Breast epithelium (tissue), 4 donors: ENCODE measurements around the gene MPPED2. TPM values are rescaled to one million over a fixed set of nuclear protein-coding genes. Genes with fewer than 3 reads are reported as not detected.

Experiments
- DNase-seq, 2 donors: peaks; one replicate each; pipeline ENCODE4 v3.0.0-alpha.2; 2019; ENCODE audit warnings: low spot score in 2 of 2
- H3K27ac ChIP-seq, 2 donors: fragments of 200-600 bp; sonication (generic) in 1 of 2; one replicate each; pipeline ENCODE4 v1.5.1; 2016 to 2019; ENCODE audit warnings: mild to moderate bottlenecking in 1 of 2
- H3K27me3 ChIP-seq, 2 donors: fragments of 200-600 bp; sonication (generic) in 1 of 2; one replicate each; pipeline versions ENCODE4 v1.5.1 to v1.6.0; 2017 to 2019; ENCODE audit warnings: control low read depth in 1 of 2, mild to moderate bottlenecking in 1 of 2
- H3K36me3 ChIP-seq: fragments of 200-600 bp; one replicate; pipeline ENCODE4 v1.5.1; 2019
- H3K4me1 ChIP-seq, 2 donors: fragments of 200-600 bp; sonication (generic); one replicate each; pipeline ENCODE4 v1.5.1; 2016 to 2019; ENCODE audit warnings: control low read depth in 1 of 2
- H3K4me3 ChIP-seq, 3 donors: fragments of 200-600 bp; sonication (generic); 1 replicate in 2 of 3; 2 replicates in 1 of 3; pipeline ENCODE4 v1.5.1; 2016 to 2019; ENCODE audit warnings: mild to moderate bottlenecking in 3 of 3, moderate library complexity in 2 of 3
- H3K9me3 ChIP-seq, 2 donors: fragments of 200-600 bp; sonication (generic) in 1 of 2; one replicate each; pipeline ENCODE4 v1.5.1; 2016 to 2019; ENCODE audit warnings: control low read depth in 1 of 2
- CTCF ChIP-seq, 3 donors: fragments of 450-650 bp; IDR thresholded peaks; one replicate each; pipeline ENCODE4 v1.5.1; 2016 to 2017; ENCODE audit warnings: antibody characterized with exemption in 3 of 3, mild to moderate bottlenecking in 3 of 3, moderate library complexity in 3 of 3
- POLR2A ChIP-seq: fragments of 450-650 bp; IDR thresholded peaks from one replicate; pipeline ENCODE4 v1.6.1; 2016; ENCODE audit warnings: antibody characterized with exemption, mild to moderate bottlenecking, moderate library complexity
- POLR2AphosphoS5 ChIP-seq, 3 donors: sonication (generic); formaldehyde crosslinking; IDR thresholded peaks; one replicate each; pipeline ENCODE4 v1.6.1; 2017; ENCODE audit warnings: antibody characterized with exemption in 3 of 3
- intact Hi-C: fragments of 100-400 bp; cut with DNase I; formaldehyde crosslinking; loops from one replicate; pipeline ENCODE4 v1.15.1; 2023; ENCODE audit warnings: low total_unique reads
- total RNA-seq, 3 donors: library from RNA; depleted of rRNA; stranded (reverse); fragments of >200 nt; gene quantifications; one replicate each; pipeline ENCODE4 v1.1.0, GENCODE V29; 2016

The MPPED2 gene
- total RNA-seq, 3 donors from 2014 or later, result 8.5 to 22.7 (median 9.8) TPM

- Histone ChIP-seq H3K27ac (no peak overlapping the region), H3K9me3 (no peaks in the 10 kb centered on the region), H3K36me3 (no peaks in the 10 kb centered on the region), H3K4me1 (no peaks in the 10 kb centered on the region), H3K4me3 (no peak overlapping the region), H3K27me3 (no peaks in the 10 kb centered on the region)
- TF ChIP-seq CTCF (IDR thresholded peaks at IDR 0.05), result no peak
- no peak for TF ChIP-seq POLR2A
- no peak for TF ChIP-seq POLR2AphosphoS5 (IDR thresholded peaks at IDR 0.05)
- no peak for DNase-seq
- intact Hi-C loops, result no loop called here
Observed at GRCh38 chr11:30513087-30513486, 73.1 kb downstream of the MPPED2 start.

- TF ChIP-seq CTCF (IDR thresholded peaks at IDR 0.05), result no peak
- H3K9me3 ChIP-seq, result no peaks in the 10 kb centered on the region
- no peak for DNase-seq
- H3K4me1 ChIP-seq, result no peaks in the 10 kb centered on the region
- H3K27ac ChIP-seq, result no peak overlapping the region
- intact Hi-C loops, result no loop called here
- H3K36me3 ChIP-seq, result no peaks in the 10 kb centered on the region
- no peak overlapping the region for H3K4me3 ChIP-seq
- H3K27me3 ChIP-seq, result no peaks in the 10 kb centered on the region
Observed at GRCh38 chr11:30511408-30511807, 74.7 kb downstream of the MPPED2 start.

- intact Hi-C loops, result no loop called here
- no peak for TF ChIP-seq POLR2AphosphoS5 (IDR thresholded peaks at IDR 0.05)
- TF ChIP-seq POLR2A, result no peak
- TF ChIP-seq CTCF (IDR thresholded peaks at IDR 0.05), result no peak
Observed at GRCh38 chr11:30510750-30511149, 75.4 kb downstream of the MPPED2 start.

GRCh38 chr11:30509364-30509763, 76.8 kb downstream of the MPPED2 start:
- intact Hi-C loops, result no loop called here
- H3K27ac ChIP-seq, result no peak overlapping the region
- H3K9me3 ChIP-seq, result no peaks in the 10 kb centered on the region
- H3K27me3 ChIP-seq, result no peaks in the 10 kb centered on the region
- H3K4me1 ChIP-seq, result no peaks in the 10 kb centered on the region
- DNase-seq, result no peak
- no peak for TF ChIP-seq POLR2A
- TF ChIP-seq POLR2AphosphoS5 (IDR thresholded peaks at IDR 0.05), result no peak
- TF ChIP-seq CTCF (IDR thresholded peaks at IDR 0.05), result no peak
- no peak overlapping the region for H3K4me3 ChIP-seq
- no peaks in the 10 kb centered on the region for H3K36me3 ChIP-seq

More at GRCh38 chr11:30510750-30511149, 75.4 kb downstream of the MPPED2 start:
- no peak overlapping the region for H3K27ac ChIP-seq
- H3K4me3 ChIP-seq, result no peak overlapping the region
- no peaks in the 10 kb centered on the region for H3K27me3 ChIP-seq
- H3K9me3 ChIP-seq, result no peaks in the 10 kb centered on the region
- no peaks in the 10 kb centered on the region for H3K36me3 ChIP-seq
- no peaks in the 10 kb centered on the region for H3K4me1 ChIP-seq
- DNase-seq, result no peak

GRCh38 chr11:30508594-30508993, 77.6 kb downstream of the MPPED2 start:
- intact Hi-C loops, result no loop called here
- TF ChIP-seq CTCF (IDR thresholded peaks at IDR 0.05) (no peak), POLR2A (no peak), POLR2AphosphoS5 (IDR thresholded peaks at IDR 0.05) (no peak)
- no peaks in the 10 kb centered on the region for H3K4me1 ChIP-seq
- H3K4me3 ChIP-seq, result no peak overlapping the region
- H3K36me3 ChIP-seq, result no peaks in the 10 kb centered on the region
- no peak for DNase-seq
- H3K27me3 ChIP-seq, result no peaks in the 10 kb centered on the region
- no peak overlapping the region for H3K27ac ChIP-seq
- no peaks in the 10 kb centered on the region for H3K9me3 ChIP-seq
